Fibroblast of peridontal ligament (primary cell): ENCODE data around the gene AVEN.

ENCODE experiments used
- DNase-seq: peaks from one replicate; pipeline ENCODE4 v3.0.0-alpha.2; 2010; ENCODE audit errors: extremely low read depth

Gene AVEN

GRCh38 chr15:33913459-33913858, 125.5 kb downstream of the AVEN start:
- no peak for DNase-seq

- no peak for DNase-seq
Observed at GRCh38 chr15:33912326-33912725, 126.7 kb downstream of the AVEN start.

DNA sequence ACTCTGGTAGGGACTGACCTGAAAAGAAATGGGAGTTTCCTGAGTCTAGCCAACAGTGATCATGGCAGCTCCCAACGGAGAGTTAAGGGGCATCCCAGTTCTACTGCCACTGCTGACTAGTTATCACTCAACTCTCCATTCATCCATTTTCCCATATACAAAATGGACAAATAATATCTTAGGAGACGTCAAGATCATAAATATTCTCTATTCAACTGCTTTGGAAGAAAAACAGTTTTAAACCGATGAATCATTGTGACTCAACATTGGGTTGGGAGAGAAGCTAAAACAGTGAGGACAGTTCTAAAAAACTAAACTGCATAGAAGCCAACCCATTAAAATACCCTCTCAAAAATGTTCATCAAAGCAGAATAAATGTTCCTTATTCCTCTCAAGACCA, 128.3 kb downstream of the AVEN start:
- peak; percentile 52 for DNase-seq

DNA sequence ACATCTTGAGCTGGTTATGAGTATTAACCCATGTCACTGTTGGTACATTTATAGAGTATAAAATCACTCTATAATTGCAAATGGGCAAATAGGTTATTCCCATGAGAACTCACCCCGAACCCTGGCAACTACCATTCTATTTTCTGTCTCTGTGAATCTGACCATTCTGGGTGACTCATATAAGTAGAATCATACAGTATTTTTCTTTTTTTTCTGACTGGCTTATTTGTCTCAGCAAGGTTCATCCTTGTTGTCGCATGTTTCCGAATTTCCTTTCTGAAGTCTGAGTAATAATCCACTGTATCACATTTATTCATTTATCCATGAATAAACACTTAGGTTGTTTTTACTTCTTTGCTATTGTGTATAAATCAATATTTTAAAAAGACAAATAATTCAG, 130.6 kb downstream of the AVEN start:
- peak; percentile 18 for DNase-seq

- no peak for DNase-seq
Observed at GRCh38 chr15:33907326-33907725, 131.7 kb downstream of the AVEN start.

DNA sequence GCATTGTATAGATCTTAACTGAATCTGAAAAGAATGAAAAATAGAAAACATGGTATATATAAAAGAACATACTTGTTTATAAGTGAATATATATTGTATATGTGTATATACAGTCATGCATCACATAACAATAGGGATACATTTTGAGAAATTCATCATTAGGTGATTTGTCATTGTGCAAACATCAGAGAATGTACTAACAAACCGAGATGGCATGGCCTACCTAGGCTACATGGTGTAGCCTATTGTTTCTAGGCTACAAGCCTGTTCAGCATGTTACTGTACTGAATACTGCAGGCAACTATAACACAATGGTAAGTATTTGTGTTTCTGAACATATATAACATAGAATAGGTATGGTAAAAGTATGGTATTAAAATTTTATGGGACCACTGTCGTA, 135.3 kb downstream of the AVEN start:
- no peak for DNase-seq

DNA sequence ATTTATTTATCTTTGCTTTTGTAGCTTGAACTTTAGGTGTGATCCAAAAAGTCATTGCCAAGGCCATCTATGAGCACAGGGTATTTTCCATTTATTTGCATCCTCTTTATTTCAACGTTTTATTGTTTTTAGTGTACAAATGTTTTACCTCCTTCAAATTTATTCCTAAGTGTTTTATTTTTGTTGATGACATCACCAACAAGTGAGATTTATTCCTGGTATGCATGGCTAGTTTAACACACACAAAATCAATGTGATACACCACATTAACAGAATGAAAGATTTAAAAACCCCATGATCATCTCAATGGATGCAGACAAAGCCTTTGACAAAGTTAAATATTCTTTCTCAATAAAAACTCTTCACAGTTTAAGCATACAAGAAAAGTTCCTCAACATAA, 137.0 kb downstream of the AVEN start:
- no peak for DNase-seq

GRCh38 chr15:33894193-33894592, 144.8 kb downstream of the AVEN start:
- DNase-seq: no peak

GRCh38 chr15:33888176-33888575, 150.8 kb downstream of the AVEN start:
- no peak for DNase-seq

DNA sequence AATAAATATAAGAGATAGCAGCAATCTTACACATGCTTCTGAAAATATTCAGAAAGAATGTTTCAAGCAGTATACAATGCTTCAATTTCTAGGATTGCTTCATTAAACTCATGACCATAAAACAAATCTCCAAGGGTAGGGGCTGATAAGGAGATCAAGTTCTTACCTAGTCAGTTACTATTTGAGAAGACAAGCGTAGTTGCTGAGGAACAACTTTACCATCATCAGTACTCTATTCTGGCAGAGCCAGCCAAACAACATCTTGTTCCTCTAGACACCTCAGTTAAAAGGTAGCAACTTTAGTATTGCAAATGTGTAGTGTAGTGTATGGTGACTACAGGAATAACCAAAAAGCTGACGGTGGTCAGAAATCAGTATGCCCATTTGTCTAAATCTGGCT, 156.1 kb downstream of the AVEN start:
- no peak for DNase-seq

- no peak for DNase-seq
Observed at GRCh38 chr15:33874156-33874555, 164.8 kb downstream of the AVEN start.

DNA sequence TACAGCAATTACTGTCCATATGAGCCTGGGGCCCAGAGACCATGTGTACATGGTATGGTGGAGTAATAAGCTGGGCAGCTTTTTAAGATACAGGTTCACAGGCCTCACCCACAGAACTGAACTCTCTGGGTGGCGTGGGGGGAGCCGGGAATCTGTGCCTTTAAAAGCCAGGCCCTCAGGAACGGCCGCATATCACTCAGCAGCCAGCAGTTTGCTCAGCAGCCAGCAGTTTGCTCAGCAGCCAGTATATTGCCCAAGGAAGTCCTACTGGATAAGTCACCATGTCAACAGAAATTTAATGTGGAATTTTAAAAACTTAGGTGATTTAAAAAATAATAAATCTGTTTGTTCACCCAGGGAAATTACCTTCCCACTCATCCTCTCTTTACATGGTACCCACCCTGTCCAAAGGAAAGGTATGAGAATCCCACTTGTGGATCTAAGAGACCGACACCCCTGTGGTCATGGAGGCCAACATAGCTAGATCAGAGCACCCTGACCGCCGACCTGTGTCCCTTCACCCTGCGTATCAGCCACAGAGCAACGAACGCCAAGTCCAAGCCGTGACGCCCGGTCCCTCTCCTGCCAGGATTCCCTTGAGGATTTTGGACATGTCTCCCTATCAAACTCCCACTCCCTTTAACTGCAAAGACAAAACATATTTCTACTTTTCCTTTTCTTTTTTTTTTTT, 166.4 kb downstream of the AVEN start:
- DNase-seq: no peak

DNA sequence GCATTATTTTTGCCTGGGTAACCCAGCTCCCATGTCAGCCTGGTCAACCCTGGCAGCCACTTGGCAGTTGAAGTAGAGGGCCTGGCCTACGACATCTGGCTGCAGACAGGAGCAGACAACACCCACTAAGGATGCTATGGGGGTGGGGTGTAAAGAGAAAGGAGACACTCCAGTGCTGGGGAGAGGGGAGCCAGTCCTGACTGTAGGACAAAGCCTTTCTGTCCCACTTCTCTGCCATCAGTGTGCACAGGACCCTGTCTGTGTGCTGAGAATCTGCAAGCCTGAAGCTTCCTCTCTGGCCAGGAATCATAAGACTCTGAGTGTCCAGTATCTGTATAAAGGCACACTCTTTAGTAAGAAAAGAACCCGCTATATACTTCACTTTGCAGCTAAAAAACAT, 167.0 kb downstream of the AVEN start:
- DNase-seq: no peak

- no peak for DNase-seq
Observed at GRCh38 chr15:33866101-33866737, 172.8 kb downstream of the AVEN start.

GRCh38 chr15:33865416-33865815, 173.6 kb downstream of the AVEN start:
- DNase-seq: peak; percentile 11

DNA sequence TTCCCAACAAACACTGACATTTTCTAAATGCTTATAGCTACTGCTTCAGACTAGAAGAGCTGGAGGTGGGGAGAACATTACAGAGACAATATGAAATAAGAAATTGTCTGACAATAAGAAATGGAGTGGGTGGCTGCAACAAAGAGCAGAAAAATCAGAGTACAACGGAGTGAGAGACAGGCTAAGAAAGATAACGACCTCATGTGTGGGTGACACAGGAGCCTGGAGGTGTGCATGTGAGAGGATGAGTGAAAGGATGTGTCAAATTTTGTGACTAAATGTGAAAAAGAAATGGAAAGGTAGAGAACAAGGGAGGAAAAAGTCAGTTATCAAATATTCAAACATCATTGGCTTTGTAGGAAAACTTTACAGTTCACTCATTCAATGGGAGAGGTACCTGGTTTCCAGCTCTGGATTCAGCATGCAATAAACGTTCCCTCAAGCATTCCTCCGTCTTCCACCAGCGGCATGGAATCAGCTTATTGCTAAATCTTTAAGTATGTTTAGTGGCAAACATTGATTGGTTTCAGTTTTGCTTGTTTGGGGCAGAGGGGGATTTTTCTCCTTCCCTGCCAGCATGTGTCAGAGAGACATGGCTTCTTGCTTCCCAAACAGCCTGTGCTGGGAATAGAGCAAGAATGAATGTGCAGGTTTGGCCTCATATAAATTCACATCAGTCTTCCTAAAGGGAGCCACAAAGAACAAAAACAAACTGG, 174.5 kb downstream of the AVEN start:
- no peak for DNase-seq

DNA sequence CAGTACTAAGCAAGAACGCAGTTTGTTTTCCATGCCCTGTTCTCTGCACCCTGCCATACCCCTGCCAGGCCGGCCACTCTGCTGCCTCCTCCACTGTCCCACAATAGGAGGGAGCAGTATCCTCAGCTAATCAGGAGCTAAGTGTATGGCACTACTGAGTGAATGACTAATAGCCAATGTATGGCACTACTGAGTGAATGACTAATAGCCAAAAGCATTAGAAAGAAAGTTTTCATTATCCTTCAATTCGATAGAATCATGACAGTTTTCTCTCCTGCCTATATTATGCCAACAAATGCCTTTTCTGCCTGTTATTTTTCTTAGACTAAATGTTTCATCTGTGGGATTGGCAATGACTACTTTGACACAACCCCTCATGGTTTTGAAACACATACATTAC, 178.2 kb downstream of the AVEN start:
- DNase-seq: no peak

- no peak for DNase-seq
Observed at GRCh38 chr15:33859992-33860545, 178.9 kb downstream of the AVEN start.

DNA sequence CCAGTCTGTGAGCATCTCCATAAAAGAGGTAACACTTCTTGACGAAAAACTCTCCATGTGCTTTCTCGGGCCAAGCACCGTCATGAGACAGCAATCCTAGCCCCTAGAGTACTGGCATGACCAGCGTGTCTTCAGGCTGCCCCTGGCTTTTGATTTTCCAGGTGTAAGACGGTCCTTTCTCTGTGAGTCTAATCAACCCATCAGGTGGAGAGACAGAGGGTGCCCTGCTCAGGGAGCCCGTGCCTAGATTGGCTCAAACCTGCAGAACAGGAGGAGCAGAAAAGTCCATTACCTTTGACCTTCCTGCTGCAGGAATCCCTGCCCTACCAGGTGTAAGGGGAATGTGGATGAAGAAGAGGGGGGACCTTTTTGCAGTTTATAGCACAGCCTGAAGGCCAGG, 180.2 kb downstream of the AVEN start:
- DNase-seq: no peak

GRCh38 chr15:33857726-33858125, 181.3 kb downstream of the AVEN start:
- DNase-seq: no peak

- peak; percentile 30 for DNase-seq
Observed at GRCh38 chr15:33852570-33852969, 186.4 kb downstream of the AVEN start.

DNA sequence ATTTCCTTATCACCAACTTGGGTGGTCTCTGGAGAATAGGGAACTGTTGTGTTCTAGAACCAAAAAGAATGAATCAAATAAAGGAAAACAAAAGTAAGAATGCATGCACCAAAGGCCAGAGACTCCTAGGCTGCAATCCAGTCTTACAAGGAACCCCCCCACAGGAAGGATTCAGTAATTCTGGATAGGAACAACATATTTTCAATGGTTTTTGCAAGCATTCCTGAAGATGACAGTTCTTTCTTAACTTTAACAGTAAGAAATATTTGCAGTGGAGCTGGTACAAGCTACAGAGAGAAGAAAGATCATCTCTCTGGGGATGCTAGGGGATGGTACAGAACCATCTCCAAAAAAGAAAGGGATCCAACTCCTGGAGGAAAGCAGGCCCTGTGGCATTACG, 186.9 kb downstream of the AVEN start:
- no peak for DNase-seq

- no peak for DNase-seq
Observed at GRCh38 chr15:33851079-33851478, 187.9 kb downstream of the AVEN start.
